CD4-positive, alpha-beta T cell treated with Interleukin-15 for 4 hours (primary cell): Measurements from ENCODE around the gene AMPD3.

Source experiments
- DNase-seq: peaks from one replicate; pipeline ENCODE4 v3.0.0-alpha.2; 2020; ENCODE audit warnings: low spot score

The AMPD3 gene

DNA sequence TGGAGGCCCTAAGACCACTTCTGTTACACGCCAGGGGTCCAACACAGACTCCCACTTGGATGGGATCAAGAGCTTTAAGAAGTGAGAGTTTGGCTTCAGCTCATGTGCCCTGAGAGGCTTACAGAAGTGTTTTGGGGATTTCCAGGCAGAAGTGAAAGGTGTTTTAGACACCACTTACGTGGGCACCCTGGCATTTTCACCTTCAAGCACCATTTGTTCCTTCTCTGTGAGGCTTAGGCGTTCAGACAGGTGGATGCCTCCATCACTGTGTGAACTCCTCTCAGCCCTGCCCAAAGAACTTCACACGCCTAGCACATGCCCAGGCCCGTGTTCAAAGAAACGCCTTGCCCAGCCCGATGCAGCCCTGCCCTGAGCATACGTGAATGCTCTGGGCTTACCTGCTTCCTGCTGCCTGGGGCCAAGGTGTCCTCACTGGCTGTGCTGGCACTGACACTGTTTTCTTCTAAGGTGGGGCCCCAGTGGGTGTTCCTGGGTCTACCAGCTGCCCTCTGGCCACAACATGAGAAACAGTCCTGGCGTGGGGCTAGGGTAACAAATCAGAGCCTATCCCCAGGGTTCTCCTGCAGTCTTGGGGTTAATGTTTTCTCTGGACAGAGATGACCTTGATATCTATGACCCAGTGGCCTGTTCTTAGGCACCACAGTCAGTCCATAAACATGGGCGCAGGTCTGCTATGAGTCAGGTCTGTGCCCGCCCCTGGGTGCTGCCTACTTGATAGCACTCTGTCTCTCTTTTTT, 34.0 kb downstream of the AMPD3 start:
- DNase-seq = no peak

GRCh38 chr11:10490032-10490397, 35.0 kb downstream of the AMPD3 start:
- DNase-seq = no peak

DNA sequence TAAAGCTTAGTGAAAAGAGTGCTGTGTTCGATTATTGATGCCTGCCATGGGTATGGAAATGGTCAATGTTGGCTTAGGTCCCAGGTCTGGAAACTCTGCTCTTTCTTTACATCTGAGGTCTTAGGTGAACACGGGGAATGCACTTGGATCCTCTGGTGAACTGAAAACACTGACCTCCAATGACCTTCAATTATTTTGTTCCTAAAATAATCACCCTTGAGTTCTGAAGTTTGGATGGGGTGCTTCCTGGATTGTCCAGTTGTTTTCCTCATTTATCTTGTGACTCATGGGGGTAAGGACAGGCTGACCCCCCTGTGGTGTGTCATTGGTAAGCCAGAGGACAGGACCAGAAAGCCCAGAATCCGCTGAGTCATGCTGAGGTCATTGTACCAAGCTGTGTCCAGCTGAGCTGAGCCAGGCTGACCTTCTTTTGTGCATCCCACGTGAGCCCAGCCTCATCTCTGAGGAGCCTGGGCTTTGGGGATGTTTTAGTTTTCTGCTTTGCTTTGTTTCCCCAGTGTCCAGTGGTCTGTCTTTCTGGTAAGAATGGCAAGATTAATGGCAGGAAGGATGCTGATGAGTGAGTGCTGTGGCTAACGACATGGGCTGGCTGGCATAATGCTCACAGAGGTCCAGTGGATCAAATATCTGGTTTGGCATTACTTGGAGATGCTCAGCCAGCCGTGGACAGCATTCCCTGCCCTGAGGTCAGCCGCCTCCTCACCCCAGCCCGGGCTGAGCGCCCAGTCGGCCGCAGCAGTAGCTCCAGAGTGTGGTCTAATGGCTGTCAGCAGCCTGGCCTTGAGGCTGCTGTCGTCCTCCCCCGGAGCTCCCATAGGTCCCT, 35.6 kb downstream of the AMPD3 start:
- no peak for DNase-seq

- DNase-seq = no peak
Observed at GRCh38 chr11:10492084-10492483, 37.0 kb downstream of the AMPD3 start.

- no peak for DNase-seq
Observed at GRCh38 chr11:10493041-10493663, 38.1 kb downstream of the AMPD3 start.

GRCh38 chr11:10494636-10495463, 39.8 kb downstream of the AMPD3 start:
- no peak for DNase-seq

DNA sequence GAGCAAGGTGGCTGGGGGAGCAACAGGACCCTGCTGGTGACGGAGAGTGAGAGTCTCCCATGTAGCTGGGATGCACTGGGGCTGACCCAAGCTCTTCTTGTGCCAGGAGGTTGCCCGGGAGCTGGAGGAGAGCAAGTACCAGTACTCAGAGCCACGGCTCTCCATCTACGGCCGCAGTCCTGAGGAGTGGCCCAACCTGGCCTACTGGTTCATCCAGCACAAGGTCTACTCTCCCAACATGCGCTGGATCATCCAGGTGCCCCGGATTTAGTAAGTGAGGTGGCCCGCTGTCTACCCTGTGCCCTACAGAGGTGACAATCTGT, 40.4 kb downstream of the AMPD3 start:
- DNase-seq = no peak

DNA sequence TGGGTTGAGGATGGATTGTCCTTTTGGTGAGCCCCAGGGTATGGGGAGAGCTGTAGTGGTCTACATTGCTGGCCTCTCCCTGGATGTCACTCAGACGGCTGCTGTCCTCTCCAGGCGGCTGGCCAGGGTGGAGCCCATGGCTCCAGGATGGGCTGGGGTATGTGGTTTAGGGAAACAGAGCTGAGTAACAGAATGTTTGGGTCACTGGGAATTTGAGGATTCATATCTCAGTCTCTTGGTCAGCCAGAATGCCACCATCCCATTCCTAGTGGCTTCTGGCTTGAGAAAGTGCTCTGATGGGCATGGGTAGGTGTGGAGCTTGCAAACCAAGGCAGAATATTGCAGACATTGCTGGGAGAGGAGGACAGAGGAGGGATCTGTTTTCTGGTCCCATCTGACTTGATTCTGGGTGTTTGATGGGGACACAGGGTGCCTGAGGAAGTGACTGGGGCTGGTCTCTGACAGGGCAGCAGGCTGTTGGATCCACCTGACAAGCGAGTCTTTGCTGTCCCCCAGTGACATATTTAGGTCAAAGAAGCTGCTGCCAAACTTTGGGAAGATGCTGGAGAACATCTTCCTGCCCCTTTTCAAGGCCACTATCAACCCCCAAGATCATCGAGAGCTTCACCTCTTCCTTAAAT, 41.4 kb downstream of the AMPD3 start:
- DNase-seq = no peak

- no peak for DNase-seq
Observed at GRCh38 chr11:10497371-10498021, 42.4 kb downstream of the AMPD3 start.

- no peak for DNase-seq
Observed at GRCh38 chr11:10498022-10498400, 42.9 kb downstream of the AMPD3 start.

DNA sequence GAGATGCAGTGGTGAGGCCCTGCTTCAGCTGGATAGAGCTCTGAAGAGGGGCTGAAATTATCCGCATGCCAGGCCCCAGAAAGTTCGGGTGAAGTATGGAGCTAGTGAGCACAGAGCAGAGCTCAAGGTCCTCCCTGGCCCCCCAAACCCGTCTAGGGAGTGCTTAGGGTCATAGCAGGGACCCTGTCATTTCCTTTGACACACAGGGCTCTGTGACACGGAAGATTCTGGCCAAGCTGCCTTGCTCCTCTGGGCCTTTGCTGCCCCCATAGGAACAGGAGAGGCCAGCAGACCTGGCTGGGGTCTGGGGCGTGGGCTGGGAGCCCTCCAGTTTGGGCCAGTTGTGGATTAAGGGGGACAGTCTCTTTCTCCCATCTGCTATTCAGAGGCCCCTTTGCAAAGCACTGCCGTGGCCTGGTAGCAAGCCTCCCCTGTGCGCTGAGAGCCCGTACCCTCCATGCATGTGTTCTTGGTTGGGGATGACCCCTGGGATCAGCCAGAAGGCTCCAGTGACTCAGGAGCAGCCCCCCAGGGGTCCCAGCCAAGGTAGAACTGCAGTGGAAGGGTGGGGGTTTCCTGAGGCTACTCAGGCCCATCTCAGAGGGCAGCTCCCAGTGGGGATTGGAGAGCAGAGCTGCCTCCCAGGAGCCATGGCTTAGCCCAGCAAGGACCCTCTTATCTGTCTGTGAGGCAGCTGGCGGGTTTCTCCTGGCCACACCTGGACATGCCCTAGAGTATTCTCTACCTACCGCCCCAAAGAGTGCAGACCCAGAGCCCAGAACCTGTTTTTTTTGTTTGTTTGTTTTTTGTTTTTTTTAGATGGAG, 43.6 kb downstream of the AMPD3 start:
- no peak for DNase-seq

DNA sequence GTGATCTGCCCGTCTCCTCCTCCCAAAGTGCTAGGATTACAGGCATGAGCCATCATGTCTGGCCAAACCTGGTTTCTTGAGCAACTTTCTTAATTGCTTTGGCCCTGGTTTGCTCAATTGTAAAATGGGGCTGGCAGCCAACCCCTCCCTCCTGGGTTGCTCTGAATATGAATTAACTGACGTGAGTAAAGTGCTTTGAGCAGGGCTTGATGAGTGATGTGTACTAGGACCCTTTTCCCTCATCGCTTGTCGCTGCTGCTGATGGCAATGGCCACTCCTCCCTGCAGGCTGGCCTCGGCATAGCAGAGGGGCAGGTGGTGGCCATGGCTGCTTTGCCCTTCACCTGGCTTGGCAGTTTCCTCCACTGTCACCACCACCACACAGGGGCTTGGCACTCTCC, 44.4 kb downstream of the AMPD3 start:
- no peak for DNase-seq

DNA sequence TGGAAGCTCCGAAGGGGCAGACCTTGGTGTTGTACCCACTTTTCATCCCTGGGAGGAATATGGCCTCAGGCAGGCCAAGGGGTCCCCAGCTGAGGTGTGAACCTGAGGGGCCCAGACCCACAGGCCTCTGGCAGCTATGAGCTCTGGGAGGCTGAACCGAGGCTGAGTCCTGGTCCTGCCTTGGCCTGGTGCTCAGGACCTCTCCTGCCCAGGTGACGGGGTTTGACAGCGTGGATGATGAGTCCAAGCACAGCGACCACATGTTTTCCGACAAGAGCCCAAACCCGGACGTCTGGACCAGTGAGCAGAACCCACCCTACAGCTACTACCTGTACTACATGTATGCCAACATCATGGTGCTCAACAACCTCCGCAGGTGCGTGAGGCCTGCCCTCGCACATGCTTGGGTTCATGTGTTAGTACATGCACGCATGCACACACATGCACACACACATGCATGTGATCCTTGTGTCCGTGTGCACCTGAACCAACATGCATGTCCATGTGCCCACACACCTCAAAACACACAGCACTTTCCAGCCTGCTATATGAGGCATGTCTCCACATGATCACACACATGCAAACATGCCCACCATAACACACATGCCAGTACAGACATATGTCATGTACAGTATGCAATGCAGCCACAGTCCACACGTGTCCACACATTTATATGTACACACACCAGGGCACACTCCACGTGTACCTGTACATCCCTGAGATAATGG, 45.0 kb downstream of the AMPD3 start:
- DNase-seq = no peak

DNA sequence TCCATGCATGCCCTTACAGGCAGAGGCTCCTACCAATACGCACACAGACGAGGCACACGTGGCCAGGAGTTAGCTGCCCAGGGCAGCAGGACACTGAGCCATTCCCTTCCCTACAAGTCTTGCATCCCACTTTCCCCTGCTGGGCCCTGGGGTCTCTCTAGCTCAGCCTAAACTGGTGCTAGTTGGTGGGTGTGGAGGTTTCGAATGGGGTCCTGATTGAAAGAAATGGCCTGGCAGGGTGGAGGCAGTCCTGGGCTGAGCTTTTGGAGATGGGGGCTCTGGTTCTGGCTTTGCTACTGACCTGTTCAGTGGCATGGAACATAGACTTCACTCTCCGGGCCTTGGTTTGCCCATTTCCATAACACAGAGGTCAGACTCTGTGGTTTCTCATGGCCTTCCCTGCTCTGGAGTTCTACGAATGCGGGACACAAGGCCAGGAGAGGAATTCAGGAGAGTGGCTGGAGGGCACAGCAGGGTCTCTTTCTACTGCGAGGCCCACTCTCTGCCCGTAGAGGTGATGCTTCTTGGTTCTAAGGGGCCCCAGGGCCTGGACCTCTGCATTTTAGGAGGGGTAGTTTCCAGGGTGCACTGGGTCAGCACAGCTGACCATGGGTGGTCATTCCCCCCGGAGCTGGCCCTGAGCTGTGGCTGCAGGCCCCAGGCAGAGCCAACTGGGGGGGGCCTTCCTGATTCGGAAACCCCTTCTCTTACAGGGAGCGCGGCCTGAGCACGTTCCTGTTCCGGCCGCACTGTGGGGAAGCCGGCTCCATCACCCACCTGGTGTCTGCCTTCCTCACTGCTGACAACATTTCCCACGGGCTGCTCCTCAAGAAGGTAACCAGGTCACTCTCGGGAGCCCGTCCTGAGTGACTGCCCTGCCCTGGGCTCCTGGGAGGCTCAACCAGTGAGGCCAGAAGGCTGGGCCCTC, 46.0 kb downstream of the AMPD3 start:
- DNase-seq = no peak

DNA sequence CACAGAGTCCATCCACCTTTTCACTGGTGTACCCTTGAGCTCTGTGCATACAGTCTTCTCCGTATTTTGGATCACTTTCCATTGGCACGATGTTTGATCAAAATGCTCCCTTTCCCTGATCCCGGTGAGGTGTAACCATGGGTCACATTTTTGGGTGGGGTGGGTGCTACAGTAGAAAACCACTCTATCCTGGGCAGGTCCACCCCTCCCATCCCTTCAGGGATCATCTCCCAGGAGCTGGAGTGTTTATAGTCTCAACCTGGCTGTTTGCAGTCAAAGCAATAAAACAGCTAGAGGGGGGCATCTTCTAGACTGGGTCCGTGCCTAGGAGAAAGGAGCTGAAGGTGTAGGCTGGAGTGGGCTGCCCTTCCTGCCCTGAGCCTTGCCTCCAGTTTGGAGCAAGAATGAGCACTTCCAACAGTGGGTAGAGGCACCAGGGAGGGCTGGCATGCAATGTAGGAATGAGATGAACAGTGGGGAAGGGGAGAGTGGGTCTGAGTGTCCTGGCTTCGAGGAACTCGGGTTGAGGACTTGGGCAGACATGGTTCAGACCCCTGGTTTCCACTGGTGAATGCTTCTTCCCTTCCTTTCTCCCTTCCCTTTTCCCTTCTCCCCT, 47.1 kb downstream of the AMPD3 start:
- no peak for DNase-seq

- DNase-seq = no peak
Observed at GRCh38 chr11:10502770-10503169, 47.7 kb downstream of the AMPD3 start.

- DNase-seq = no peak
Observed at GRCh38 chr11:10503221-10503620, 48.2 kb downstream of the AMPD3 start.
